Measurements from ENCODE around the gene DNM2. TPM values are rescaled to one million over a fixed set of nuclear protein-coding genes. Genes with fewer than 3 reads are reported as not detected.

Gene DNM2
- total RNA-seq, 2 experiments from 2014 or later = 249 to 259 TPM

DNA sequence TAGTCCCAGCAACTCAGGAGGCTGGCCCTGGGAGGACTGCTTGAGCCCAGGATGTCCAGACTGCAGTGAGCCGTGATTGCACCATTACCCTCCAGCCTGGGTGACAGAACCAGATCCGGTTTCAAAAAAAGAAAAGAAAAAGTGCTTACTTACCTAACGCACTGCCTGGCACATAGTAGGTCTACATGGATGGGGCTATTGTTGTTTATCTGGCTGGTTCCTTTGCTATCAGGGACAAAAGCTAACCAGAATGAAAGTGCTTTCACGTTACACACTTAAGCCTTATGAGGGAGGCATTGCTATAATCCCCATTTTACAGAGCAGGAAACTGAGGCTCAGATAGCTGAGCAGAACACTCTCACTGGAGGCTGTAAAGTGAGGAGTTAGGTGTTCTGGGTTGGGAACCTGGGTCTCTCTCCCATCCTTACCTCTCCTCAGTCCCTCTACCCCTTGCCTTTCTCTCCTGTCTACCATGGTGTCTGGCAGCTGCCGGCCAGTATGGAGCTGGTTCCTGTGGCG is 2.8 kb downstream of the DNM2 start:
- Mint-ChIP-seq H3K27me3 (no peaks in the 10 kb centered on the region), H3K4me3 (no peak overlapping the region), H3K36me3 (peaks cover 13% of the 10 kb centered on the region), H3K4me1 (peaks cover 22% of the 10 kb centered on the region), H3K27ac (no peak overlapping the region), H3K9me3 (no peaks in the 10 kb centered on the region)
- ATAC-seq (ENCODE audit: low read depth) (no peak), DNase-seq (no peak)
- POLR2A ChIA-PET = interaction anchor here (1.6 kb wide), 1 partner anchor 10 kb away, joined by 6 read pairs; no protein-coding TSS in a partner anchor

DNA sequence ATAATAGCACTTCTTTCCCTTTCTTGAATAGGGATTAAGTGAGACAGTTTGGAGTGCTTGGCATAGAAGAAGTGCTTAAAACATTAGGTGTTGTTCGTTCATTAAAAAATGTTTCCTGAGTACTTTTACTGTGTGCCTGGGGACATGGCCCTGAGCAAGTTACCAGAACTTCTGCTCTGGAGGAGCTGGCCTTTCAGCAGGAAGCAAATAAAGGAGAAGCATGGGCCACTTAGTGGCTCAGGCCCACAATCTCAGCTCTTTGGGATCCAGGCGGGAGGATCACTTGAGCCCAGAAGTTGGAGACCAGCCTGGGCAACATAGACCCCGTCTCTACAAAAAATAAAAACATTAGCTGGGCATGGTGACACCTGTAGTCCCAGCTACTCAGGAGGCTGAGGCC is 5.7 kb downstream of the DNM2 start:
- Mint-ChIP-seq H3K4me3 (no peak overlapping the region), H3K9me3 (no peaks in the 10 kb centered on the region), H3K4me1 (peaks cover 32% of the 10 kb centered on the region), H3K27me3 (no peaks in the 10 kb centered on the region), H3K36me3 (peaks cover 33% of the 10 kb centered on the region), H3K27ac (no peak overlapping the region)
- DNase-seq (no peak), ATAC-seq (ENCODE audit: low read depth) (no peak)
- POLR2A ChIA-PET = no interaction called here

DNA sequence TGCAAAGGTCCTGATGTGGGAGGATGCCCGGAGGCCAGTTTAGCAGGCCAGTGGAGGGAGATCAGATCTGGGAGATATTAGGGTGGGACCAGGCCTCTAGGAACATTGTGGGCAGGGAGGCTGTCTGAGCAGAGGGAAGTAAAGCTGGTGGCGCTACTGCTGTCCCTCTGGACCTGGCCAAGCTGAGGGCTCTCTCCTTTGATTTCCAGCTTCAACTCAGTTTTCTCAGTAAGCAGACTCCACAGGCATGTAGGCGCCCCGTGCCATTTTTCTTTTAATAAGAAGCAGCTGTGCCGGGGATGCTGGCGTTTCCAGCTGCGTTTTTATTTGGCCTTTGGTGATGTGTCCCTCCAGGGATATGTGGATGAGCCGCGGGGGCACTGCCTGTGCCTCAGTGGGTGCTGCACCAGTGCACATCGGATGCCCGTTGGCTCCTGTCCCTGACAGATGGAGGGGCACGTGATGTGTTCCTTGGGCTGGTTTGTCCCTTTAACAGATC is 6.7 kb downstream of the DNM2 start:
- H3K27me3 Mint-ChIP-seq = no peaks in the 10 kb centered on the region
- no peak overlapping the region for H3K27ac Mint-ChIP-seq
- DNase-seq (no peak), ATAC-seq (ENCODE audit: low read depth) (no peak)
- no peak overlapping the region for H3K4me3 Mint-ChIP-seq
- POLR2A ChIA-PET = no interaction called here
- H3K36me3 Mint-ChIP-seq = peaks cover 26% of the 10 kb centered on the region
- peaks cover 31% of the 10 kb centered on the region for H3K4me1 Mint-ChIP-seq
- no peaks in the 10 kb centered on the region for H3K9me3 Mint-ChIP-seq

DNA sequence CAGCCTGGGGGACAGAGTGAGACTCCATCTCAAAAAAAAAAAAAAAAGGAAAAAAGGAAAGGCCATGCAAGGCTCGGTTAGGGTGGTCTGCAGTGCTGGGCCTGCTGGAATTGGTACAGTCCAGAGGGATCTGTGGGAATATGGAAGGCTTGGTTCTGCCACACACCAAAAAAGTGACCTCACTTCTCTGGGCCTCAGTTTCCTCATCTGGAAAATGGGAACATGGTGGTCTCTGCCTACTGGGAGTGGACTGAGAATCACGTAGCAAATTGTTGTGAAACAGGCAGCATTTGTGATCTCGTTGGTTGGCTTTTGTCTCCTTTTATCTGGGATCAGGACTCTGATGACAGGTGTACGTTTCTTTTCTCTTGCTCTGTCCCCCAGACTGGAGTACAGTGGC is 7.5 kb downstream of the DNM2 start:
- Mint-ChIP-seq H3K4me1 (peaks cover 34% of the 10 kb centered on the region), H3K27ac (no peak overlapping the region), H3K27me3 (no peaks in the 10 kb centered on the region), H3K36me3 (peaks cover 25% of the 10 kb centered on the region), H3K9me3 (no peaks in the 10 kb centered on the region), H3K4me3 (no peak overlapping the region)
- POLR2A ChIA-PET = no interaction called here
- ATAC-seq (ENCODE audit: low read depth) = no peak
- no peak for DNase-seq

DNA sequence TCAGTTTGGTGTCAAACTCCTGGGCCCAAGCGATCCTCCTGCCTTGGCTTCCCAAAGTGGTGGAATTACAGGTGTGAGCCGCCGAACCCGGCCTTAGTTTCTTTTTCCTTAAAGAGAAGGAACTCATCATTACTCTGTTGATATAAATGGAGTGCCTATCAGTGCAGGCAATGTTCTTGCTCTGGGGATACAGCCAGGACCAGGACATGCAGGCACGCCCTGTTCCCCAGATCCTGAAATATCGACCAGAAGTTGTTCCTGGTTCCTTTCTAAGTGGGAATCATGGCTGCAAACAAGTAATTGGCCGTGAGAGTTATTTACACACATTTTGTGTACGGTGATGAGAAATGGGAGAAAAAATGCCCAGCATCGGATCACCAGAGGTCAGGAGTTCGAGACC is 8.4 kb downstream of the DNM2 start:
- no peak overlapping the region for H3K27ac Mint-ChIP-seq
- POLR2A ChIA-PET = interaction anchor here (2.5 kb wide), 1 partner anchor 9 kb away, joined by 10 read pairs; the partner anchor contains the start of gene DNM2
- DNase-seq (no peak), ATAC-seq (ENCODE audit: low read depth) (no peak)
- peaks cover 38% of the 10 kb centered on the region for H3K4me1 Mint-ChIP-seq
- H3K27me3 Mint-ChIP-seq = no peaks in the 10 kb centered on the region
- no peak overlapping the region for H3K4me3 Mint-ChIP-seq
- peaks cover 25% of the 10 kb centered on the region for H3K36me3 Mint-ChIP-seq
- no peaks in the 10 kb centered on the region for H3K9me3 Mint-ChIP-seq

DNA sequence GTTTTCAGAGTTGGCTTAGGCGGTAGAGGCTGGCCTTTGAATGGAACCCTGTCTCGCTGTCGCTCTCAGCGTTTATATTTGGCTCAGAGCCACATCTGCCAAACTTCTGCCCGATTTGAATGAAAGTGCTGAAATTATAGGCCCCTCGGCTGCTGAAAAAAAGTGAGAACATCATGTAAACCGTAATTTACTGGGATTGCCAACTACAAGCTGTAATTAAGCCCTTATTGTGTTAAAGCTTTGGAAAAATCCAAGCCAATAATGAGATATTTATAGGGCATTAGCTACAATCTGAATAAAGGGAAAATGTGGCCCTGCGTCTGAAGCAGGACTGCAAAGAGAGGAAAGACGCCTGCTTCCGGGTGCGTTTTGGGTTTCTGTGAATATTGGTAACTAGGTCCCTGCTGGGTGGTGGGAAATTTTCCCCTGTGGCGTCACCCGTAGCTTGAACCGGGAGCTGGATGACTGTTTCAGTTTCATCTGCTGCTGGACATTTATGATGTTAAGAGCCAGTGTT is 9.9 kb downstream of the DNM2 start:
- no peaks in the 10 kb centered on the region for H3K27me3 Mint-ChIP-seq
- H3K9me3 Mint-ChIP-seq = no peaks in the 10 kb centered on the region
- H3K27ac Mint-ChIP-seq = peak overlapping the region; percentile 28
- POLR2A ChIA-PET = interaction anchor here (0.7 to 2.5 kb wide), 3 partner anchors 9 to 193 kb away, joined by 3 to 10 read pairs (median 3); partner anchors contain the start of gene DNM2
- ATAC-seq (ENCODE audit: low read depth) (no peak), DNase-seq (no peak)
- H3K4me3 Mint-ChIP-seq = no peak overlapping the region
- H3K4me1 Mint-ChIP-seq = peaks cover 45% of the 10 kb centered on the region
- H3K36me3 Mint-ChIP-seq = peaks cover 27% of the 10 kb centered on the region

DNA sequence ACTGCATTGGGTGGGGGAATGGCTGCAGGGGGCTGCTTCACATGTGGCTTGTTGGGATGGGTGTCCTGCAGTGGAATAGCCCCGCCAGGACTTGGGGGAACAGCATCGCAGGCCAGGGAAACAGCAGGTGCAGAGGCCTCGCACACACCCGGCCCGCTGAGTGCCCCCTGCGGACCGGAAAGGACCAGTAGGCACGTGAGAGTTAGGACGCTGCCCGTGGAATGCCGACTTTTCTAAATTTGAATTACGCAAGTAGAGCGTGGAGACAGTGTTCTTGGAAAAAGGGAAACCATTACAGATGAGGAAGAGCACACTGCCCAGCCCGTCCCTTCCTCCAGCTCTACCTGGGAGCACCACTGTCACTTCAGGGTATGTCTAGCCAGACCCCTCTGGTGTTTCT is 11.5 kb downstream of the DNM2 start:
- Mint-ChIP-seq H3K4me1 (peaks cover 45% of the 10 kb centered on the region), H3K36me3 (peaks cover 25% of the 10 kb centered on the region), H3K27ac (no peak overlapping the region), H3K4me3 (no peak overlapping the region), H3K9me3 (no peaks in the 10 kb centered on the region), H3K27me3 (no peaks in the 10 kb centered on the region)
- ATAC-seq (ENCODE audit: low read depth) (no peak), DNase-seq (no peak)
- POLR2A ChIA-PET = interaction anchor here (2.7 kb wide), 1 partner anchor 12 kb away, joined by 24 read pairs; the partner anchor contains the start of gene DNM2

DNA sequence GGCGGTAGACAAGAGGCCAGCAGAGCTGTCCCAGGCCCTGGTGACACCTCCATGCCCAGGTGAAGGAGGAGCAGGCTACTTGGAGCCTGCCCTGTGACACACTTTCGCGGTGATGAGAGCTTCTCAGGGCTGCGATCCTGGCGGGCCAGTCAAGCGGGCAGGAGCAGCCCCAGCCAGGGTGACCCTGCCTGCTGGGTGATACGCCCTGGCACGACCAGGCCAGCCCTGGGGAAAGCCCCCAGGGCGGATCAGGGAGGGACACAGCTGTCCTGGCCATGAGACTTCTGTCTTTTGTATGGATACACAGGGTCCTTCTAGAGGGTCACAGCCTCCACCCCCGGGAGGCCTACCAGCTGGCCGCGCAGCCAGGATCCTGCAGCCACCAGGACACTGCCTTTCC is 13.1 kb downstream of the DNM2 start:
- Mint-ChIP-seq H3K27me3 (no peaks in the 10 kb centered on the region), H3K27ac (peak overlapping the region; percentile 77), H3K4me3 (peak overlapping the region; percentile 22), H3K9me3 (no peaks in the 10 kb centered on the region), H3K4me1 (peaks cover 45% of the 10 kb centered on the region), H3K36me3 (peaks cover 31% of the 10 kb centered on the region)
- DNase-seq = peak; percentile 35
- POLR2A ChIA-PET = interaction anchor here (0.8 to 2.7 kb wide), 7 partner anchors 11 to 280 kb away, joined by 3 to 24 read pairs (median 3); partner anchors contain the start of gene DNM2
- ATAC-seq (ENCODE audit: low read depth) = no peak

DNA sequence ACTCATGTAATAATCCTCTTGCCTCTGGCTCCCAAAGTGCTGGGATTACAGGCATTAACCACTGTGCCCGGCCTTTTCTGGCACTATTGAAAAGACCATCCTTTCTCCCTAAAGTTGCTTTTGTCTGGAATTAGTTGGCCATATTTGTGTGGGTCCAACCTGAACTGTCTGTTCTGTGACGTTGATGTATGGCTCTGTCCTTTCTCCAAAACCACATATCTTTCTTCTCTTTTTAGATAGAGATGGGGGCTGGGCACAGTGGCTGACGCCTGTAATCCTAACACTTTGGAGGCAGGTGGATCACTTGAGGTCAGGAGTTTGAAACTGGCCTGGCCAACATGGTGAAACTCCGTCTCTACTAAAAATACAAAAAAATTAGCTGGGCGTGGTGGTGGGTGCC is 17.9 kb downstream of the DNM2 start:
- peaks cover 41% of the 10 kb centered on the region for H3K36me3 Mint-ChIP-seq
- no peak overlapping the region for H3K27ac Mint-ChIP-seq
- ATAC-seq (ENCODE audit: low read depth) = no peak
- no peaks in the 10 kb centered on the region for H3K27me3 Mint-ChIP-seq
- POLR2A ChIA-PET = no interaction called here
- no peak for DNase-seq
- H3K4me1 Mint-ChIP-seq = peaks cover 21% of the 10 kb centered on the region
- no peak overlapping the region for H3K4me3 Mint-ChIP-seq
- peaks cover 10% of the 10 kb centered on the region for H3K9me3 Mint-ChIP-seq

DNA sequence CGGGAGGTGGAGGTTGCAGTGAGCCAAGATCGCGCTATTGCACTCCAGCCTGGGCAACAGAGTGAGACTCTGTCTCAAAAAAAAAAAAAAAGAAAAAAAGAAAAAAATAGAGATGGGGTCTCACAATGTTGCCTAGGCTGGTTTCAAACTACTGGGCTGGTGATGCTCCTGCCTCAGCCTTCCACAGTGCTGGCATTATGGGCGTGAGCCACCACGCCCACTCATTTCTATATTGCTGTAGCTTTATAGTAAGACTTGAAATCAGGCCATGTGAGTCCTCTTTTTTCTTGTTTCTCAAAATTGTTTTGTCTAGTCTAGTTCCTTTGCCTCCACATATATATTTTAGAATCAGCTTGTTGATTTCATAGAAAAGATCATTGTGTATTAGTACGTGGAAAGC is 18.3 kb downstream of the DNM2 start:
- POLR2A ChIA-PET = no interaction called here
- ATAC-seq (ENCODE audit: low read depth) (no peak), DNase-seq (no peak)
- H3K27me3 Mint-ChIP-seq = no peaks in the 10 kb centered on the region
- no peak overlapping the region for H3K4me3 Mint-ChIP-seq
- peaks cover 16% of the 10 kb centered on the region for H3K4me1 Mint-ChIP-seq
- no peak overlapping the region for H3K27ac Mint-ChIP-seq
- H3K36me3 Mint-ChIP-seq = peaks cover 45% of the 10 kb centered on the region
- H3K9me3 Mint-ChIP-seq = peaks cover 11% of the 10 kb centered on the region

DNA sequence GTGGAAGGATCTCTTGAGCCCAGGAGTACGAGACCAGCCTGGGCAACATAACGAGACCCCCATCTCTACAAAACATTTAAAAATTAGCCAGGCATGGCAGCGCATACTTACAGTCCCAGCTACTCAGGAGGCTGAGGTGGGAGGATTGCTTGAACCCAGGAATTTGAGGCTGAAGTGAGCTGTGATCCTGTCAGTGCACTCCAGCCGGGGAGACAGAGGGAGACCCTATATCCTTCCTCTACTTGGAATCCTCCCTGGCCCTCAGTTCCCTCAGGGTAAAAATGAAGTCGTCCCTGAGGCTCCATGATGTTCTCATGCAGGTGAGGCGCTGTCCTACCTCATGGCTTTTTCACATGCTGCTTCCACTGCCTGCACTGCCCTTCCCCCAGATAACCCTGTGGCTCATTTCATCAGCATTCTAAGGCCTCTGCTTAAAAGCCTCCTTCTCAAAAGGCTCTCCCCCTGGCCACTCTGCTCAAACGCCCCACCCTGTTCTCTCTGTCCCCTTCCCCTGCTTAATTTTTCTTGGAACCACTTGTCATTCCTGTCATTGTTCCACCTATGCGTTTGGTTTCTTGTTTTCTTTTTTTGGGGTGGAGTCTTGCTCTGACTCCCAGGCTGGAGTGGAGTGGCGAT is 19.2 kb downstream of the DNM2 start:
- ATAC-seq (ENCODE audit: low read depth) (no peak), DNase-seq (no peak)
- H3K4me3 Mint-ChIP-seq = no peak overlapping the region
- POLR2A ChIA-PET = no interaction called here
- H3K4me1 Mint-ChIP-seq = peaks cover 12% of the 10 kb centered on the region
- H3K36me3 Mint-ChIP-seq = peaks cover 47% of the 10 kb centered on the region
- no peaks in the 10 kb centered on the region for H3K27me3 Mint-ChIP-seq
- H3K27ac Mint-ChIP-seq = no peak overlapping the region
- H3K9me3 Mint-ChIP-seq = peaks cover 11% of the 10 kb centered on the region

DNA sequence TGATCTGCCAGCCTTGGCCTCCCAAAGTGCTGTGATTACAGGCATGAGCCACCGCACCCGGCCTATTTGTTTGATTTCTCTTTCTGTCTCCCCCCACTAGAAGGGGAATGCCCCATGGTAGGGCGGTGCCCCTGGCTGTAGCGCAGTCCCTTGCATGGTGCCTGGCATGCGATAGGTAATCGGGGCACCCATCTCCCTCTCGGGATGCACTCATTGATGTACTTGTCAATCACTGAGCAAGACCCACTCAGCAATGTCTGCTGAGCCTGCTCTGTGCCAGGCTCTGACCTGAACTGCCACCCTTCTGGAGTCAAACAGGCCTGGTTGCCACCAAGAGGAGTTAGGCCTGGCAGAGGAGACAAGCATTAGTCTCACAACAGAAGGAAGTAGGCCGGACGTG is 19.8 kb downstream of the DNM2 start:
- no peak overlapping the region for H3K27ac Mint-ChIP-seq
- POLR2A ChIA-PET = interaction anchor here (1.1 kb wide), 1 partner anchor 14 kb away, joined by 3 read pairs; no protein-coding TSS in a partner anchor
- ATAC-seq (ENCODE audit: low read depth) (no peak), DNase-seq (no peak)
- peaks cover 19% of the 10 kb centered on the region for H3K4me1 Mint-ChIP-seq
- peaks cover 11% of the 10 kb centered on the region for H3K9me3 Mint-ChIP-seq
- H3K36me3 Mint-ChIP-seq = peaks cover 51% of the 10 kb centered on the region
- H3K27me3 Mint-ChIP-seq = no peaks in the 10 kb centered on the region
- H3K4me3 Mint-ChIP-seq = no peak overlapping the region

DNA sequence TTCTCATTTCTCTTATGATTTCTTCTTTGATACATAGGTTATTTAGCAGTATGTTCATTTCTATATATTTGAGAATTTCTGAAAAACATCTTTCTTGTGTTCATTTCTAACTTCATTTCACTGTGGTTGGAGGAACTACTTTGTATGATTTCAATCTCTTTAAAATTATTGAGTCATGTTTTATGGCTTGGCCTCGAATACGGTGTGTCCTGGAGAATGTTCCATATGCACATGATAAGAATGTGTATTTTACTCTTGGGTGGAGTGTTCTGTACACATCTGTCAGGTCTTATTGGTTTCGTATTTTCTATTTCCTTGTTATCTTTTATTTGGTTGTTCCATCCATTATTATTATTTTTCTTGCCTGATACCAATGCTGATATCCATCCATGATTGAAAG is 22.9 kb downstream of the DNM2 start:
- ATAC-seq (ENCODE audit: low read depth) = no peak
- peaks cover 43% of the 10 kb centered on the region for H3K36me3 Mint-ChIP-seq
- H3K27me3 Mint-ChIP-seq = no peaks in the 10 kb centered on the region
- H3K27ac Mint-ChIP-seq = no peak overlapping the region
- no peak overlapping the region for H3K4me3 Mint-ChIP-seq
- H3K4me1 Mint-ChIP-seq = peaks cover 21% of the 10 kb centered on the region
- POLR2A ChIA-PET = no interaction called here
- DNase-seq = no peak
- H3K9me3 Mint-ChIP-seq = peaks cover 11% of the 10 kb centered on the region

DNA sequence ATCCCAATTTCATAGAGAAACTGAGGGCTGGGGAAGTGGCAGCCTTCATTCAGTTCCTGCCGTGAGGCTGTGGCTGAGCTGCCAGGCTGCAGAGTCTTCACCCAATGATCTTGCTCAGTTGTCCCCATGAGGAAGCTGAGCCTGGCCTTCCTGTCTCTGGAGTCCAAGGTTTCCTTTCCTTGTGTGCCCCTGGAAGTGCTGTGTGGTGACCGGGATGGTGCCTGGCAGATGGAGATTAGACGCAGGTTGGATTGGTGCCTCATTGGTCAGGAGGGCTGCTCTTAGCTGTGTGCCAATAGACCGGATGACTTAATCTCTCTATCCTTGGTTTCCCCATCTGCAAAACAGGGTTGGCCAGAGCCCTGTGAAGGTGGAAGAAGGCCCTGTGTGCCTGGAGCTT is 24.6 kb downstream of the DNM2 start:
- H3K9me3 Mint-ChIP-seq = peaks cover 8% of the 10 kb centered on the region

More for the DNA sequence above, 24.6 kb downstream of the DNM2 start:
- peaks cover 30% of the 10 kb centered on the region for H3K36me3 Mint-ChIP-seq
- POLR2A ChIA-PET = interaction anchor here (0.9 kb wide), 1 partner anchor 17 kb away, joined by 3 read pairs; no protein-coding TSS in a partner anchor
- H3K4me3 Mint-ChIP-seq = no peak overlapping the region
- no peak for DNase-seq
- peak overlapping the region; percentile 6 for H3K27ac Mint-ChIP-seq
- no peaks in the 10 kb centered on the region for H3K27me3 Mint-ChIP-seq
- H3K4me1 Mint-ChIP-seq = peaks cover 23% of the 10 kb centered on the region
- no peak for ATAC-seq (ENCODE audit: low read depth)

All from activated naive CD8-positive, alpha-beta T cell treated with anti-CD3 and anti-CD28 coated beads, Interleukin-2, amount 10 ng/mL, durations not matched to agents 7 days and 5 days (primary cell).